Lower leg skin (tissue), 3 donors: ENCODE results near the gene CTNNA2.

Experiments used
- POLR2A ChIP-seq, 2 donors: fragments of 450-650 bp; IDR thresholded peaks; one replicate each; pipeline ENCODE4 v1.6.1; 2016 to 2017; ENCODE audit warnings: antibody characterized with exemption in 2 of 2, mild to moderate bottlenecking in 1 of 2, moderate library complexity in 1 of 2
- TF ChIP-seq, protein P1 (sequence below), 3 donors: fragments of 450-650 bp; IDR thresholded peaks; one replicate each; pipeline ENCODE4 v1.5.1; 2016; ENCODE audit warnings: antibody characterized with exemption in 3 of 3, mild to moderate bottlenecking in 3 of 3, moderate library complexity in 2 of 3

DNA sequence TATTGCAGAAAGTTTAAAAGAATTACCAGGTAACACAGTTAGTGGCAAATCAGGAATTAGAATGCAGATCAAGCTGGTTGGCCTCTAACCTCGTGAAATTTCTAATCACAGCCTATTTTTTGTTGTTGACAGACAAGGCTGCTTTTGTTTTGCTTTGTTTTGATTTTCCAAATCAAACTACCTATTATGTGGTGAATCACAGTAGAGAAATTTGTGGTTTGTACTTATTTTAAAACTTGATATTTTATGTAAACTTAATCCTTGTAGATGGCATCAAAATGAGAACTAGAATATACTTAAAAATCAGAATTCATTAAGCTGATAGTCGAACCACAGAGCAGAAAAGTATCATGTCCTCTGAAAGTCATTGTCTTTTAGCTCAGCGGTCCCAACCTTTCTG lies 258.1 kb downstream of the CTNNA2 start:
- TF ChIP-seq, protein P1, sequence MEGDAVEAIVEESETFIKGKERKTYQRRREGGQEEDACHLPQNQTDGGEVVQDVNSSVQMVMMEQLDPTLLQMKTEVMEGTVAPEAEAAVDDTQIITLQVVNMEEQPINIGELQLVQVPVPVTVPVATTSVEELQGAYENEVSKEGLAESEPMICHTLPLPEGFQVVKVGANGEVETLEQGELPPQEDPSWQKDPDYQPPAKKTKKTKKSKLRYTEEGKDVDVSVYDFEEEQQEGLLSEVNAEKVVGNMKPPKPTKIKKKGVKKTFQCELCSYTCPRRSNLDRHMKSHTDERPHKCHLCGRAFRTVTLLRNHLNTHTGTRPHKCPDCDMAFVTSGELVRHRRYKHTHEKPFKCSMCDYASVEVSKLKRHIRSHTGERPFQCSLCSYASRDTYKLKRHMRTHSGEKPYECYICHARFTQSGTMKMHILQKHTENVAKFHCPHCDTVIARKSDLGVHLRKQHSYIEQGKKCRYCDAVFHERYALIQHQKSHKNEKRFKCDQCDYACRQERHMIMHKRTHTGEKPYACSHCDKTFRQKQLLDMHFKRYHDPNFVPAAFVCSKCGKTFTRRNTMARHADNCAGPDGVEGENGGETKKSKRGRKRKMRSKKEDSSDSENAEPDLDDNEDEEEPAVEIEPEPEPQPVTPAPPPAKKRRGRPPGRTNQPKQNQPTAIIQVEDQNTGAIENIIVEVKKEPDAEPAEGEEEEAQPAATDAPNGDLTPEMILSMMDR (IDR thresholded peaks at IDR 0.05): no peak
- TF ChIP-seq POLR2A (IDR thresholded peaks at IDR 0.05): no peak
